ENCODE data around the gene CTTNBP2.

The CTTNBP2 gene

GRCh38 chr7:117739085-117739484 is 134.2 kb downstream of the CTTNBP2 start:
- Histone ChIP-seq H3K27me3 (ENCODE audit: insufficient read depth, low read length) (no peaks in the 10 kb centered on the region), H3K9me3 (ENCODE audit: insufficient read depth, low read depth, low read length) (no peaks in the 10 kb centered on the region), H3K9ac (ENCODE audit: low read depth, low read length) (no peak overlapping the region), H3K4me1 (ENCODE audit: insufficient read depth, low read length) (no peaks in the 10 kb centered on the region), H3K27ac (ENCODE audit: low read depth, low read length) (no peak overlapping the region), H3K4me3 (ENCODE audit: low read length) (no peak overlapping the region), H3K36me3 (ENCODE audit: insufficient read depth, low read length) (peaks cover 35% of the 10 kb centered on the region)
- WGBS: 89% methylated on average over 2 of the region's 4 CpGs

- Histone ChIP-seq H3K4me3 (ENCODE audit: low read length) (no peak overlapping the region), H3K27ac (ENCODE audit: low read depth, low read length) (no peak overlapping the region), H3K9ac (ENCODE audit: low read depth, low read length) (no peak overlapping the region), H3K4me1 (ENCODE audit: insufficient read depth, low read length) (no peaks in the 10 kb centered on the region), H3K36me3 (ENCODE audit: insufficient read depth, low read length) (peaks cover 43% of the 10 kb centered on the region), H3K9me3 (ENCODE audit: insufficient read depth, low read depth, low read length) (no peaks in the 10 kb centered on the region), H3K27me3 (ENCODE audit: insufficient read depth, low read length) (no peaks in the 10 kb centered on the region)
- 94% methylated on average over 9 of the region's 9 CpGs for WGBS
Measured at GRCh38 chr7:117737926-117738325, 135.3 kb downstream of the CTTNBP2 start.

GRCh38 chr7:117731455-117731854 is 141.8 kb downstream of the CTTNBP2 start:
- Histone ChIP-seq H3K4me3 (ENCODE audit: low read length) (no peak overlapping the region), H3K36me3 (ENCODE audit: insufficient read depth, low read length) (peaks cover 34% of the 10 kb centered on the region), H3K27me3 (ENCODE audit: insufficient read depth, low read length) (no peaks in the 10 kb centered on the region), H3K27ac (ENCODE audit: low read depth, low read length) (no peak overlapping the region), H3K4me1 (ENCODE audit: insufficient read depth, low read length) (no peaks in the 10 kb centered on the region; the same call in 1 of the 2 replicates), H3K9ac (ENCODE audit: low read depth, low read length) (no peak overlapping the region), H3K9me3 (ENCODE audit: insufficient read depth, low read depth, low read length) (no peaks in the 10 kb centered on the region)
- WGBS: 87% methylated on average over 6 of the region's 6 CpGs

DNA sequence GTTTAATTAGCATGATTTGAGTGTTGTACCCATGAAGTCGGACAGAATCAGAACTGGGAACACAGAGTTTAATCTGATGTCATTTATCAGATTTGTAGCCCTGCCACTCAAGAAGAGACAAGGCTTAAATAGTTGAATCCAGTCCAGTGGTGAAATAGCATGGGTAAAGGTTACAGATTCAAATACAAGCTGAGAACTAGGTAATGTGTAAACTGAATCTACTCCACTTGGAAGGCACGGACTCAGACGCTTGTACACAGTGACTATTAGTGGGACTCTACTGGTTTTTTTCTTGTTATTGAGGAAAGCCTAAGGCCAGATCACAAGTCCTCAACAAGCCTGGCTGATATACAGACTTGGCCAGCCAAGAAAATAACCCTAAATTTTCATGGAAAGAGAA is 142.9 kb downstream of the CTTNBP2 start:
- Histone ChIP-seq H3K36me3 (ENCODE audit: insufficient read depth, low read length) (peaks cover 34% of the 10 kb centered on the region), H3K27me3 (ENCODE audit: insufficient read depth, low read length) (no peaks in the 10 kb centered on the region)
- WGBS: 95% methylated on average over 3 of the region's 3 CpGs

GRCh38 chr7:117728890-117729624 is 144.2 kb downstream of the CTTNBP2 start:
- H3K27ac ChIP-seq (ENCODE audit: low read depth, low read length): no peak overlapping the region
- H3K9ac ChIP-seq (ENCODE audit: low read depth, low read length): no peak overlapping the region
- H3K27me3 ChIP-seq (ENCODE audit: insufficient read depth, low read length): no peaks in the 10 kb centered on the region
- 91% methylated on average over 6 of the region's 7 CpGs for WGBS
- H3K4me1 ChIP-seq (ENCODE audit: insufficient read depth, low read length): no peaks in the 10 kb centered on the region; the same call in 1 of the 2 replicates
- peaks cover 32% of the 10 kb centered on the region for H3K36me3 ChIP-seq (ENCODE audit: insufficient read depth, low read length)
- H3K9me3 ChIP-seq (ENCODE audit: insufficient read depth, low read depth, low read length): no peaks in the 10 kb centered on the region
- no peak overlapping the region for H3K4me3 ChIP-seq (ENCODE audit: low read length)

More for the DNA sequence above, 142.9 kb downstream of the CTTNBP2 start:
- Histone ChIP-seq H3K9me3 (ENCODE audit: insufficient read depth, low read depth, low read length) (no peaks in the 10 kb centered on the region), H3K4me1 (ENCODE audit: insufficient read depth, low read length) (no peaks in the 10 kb centered on the region; the same call in 1 of the 2 replicates), H3K27ac (ENCODE audit: low read depth, low read length) (no peak overlapping the region), H3K4me3 (ENCODE audit: low read length) (no peak overlapping the region), H3K9ac (ENCODE audit: low read depth, low read length) (no peak overlapping the region)

GRCh38 chr7:117724898-117725297 is 148.3 kb downstream of the CTTNBP2 start:
- Histone ChIP-seq H3K27me3 (ENCODE audit: insufficient read depth, low read length) (no peaks in the 10 kb centered on the region), H3K9me3 (ENCODE audit: insufficient read depth, low read depth, low read length) (no peaks in the 10 kb centered on the region), H3K4me3 (ENCODE audit: low read length) (no peak overlapping the region), H3K9ac (ENCODE audit: low read depth, low read length) (no peak overlapping the region), H3K36me3 (ENCODE audit: insufficient read depth, low read length) (peaks cover 27% of the 10 kb centered on the region), H3K27ac (ENCODE audit: low read depth, low read length) (no peak overlapping the region), H3K4me1 (ENCODE audit: insufficient read depth, low read length) (no peaks in the 10 kb centered on the region; the same call in 1 of the 2 replicates)
- 94% methylated on average over 3 of the region's 3 CpGs for WGBS

GRCh38 chr7:117719377-117719776 is 153.9 kb downstream of the CTTNBP2 start:
- 87% methylated on average over 3 of the region's 3 CpGs for whole genome bisulfite sequencing
- Histone ChIP-seq H3K9me3 (ENCODE audit: insufficient read depth, low read depth, low read length) (no peaks in the 10 kb centered on the region), H3K36me3 (ENCODE audit: insufficient read depth, low read length) (peaks cover 38% of the 10 kb centered on the region), H3K27me3 (ENCODE audit: insufficient read depth, low read length) (no peaks in the 10 kb centered on the region), H3K9ac (ENCODE audit: low read depth, low read length) (no peak overlapping the region), H3K27ac (ENCODE audit: low read depth, low read length) (no peak overlapping the region), H3K4me3 (ENCODE audit: low read length) (no peak overlapping the region), H3K4me1 (ENCODE audit: insufficient read depth, low read length) (peaks cover 3% of the 10 kb centered on the region; the same call in 1 of the 2 replicates)

DNA sequence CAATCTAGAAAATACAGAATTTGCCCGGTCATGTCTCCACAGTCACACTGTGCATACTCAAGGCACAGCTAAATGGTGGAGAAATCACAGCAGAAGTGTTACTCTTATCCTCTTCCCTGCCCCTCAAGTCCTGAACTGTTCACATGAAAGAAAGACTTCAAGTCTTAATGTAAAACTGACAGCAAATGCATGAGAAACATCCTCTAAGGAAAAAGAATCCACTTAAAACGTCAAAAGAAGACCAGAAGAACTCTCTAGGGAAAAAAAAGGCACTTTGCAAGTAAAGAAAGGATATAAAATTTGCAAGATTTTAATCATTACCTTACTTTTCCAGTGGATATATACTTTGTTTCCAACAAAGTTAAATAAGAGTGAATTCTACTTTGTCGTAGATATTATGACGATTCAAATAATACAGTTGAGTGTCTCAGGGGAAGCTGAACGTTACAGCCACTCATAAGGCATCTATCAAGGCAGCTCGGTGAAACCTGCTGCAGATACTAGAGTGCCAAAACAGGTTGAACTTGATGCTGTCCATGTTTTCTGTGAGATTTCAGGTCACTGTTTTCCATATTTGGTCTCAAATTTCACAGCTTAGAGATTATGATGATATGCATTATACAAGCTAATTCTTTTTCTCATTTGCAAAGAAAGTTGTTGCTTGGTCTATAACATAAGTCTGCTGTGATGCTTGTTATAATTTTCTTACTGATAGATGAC is 155.0 kb downstream of the CTTNBP2 start:
- Histone ChIP-seq H3K36me3 (ENCODE audit: insufficient read depth, low read length) (peaks cover 28% of the 10 kb centered on the region), H3K27ac (ENCODE audit: low read depth, low read length) (no peak overlapping the region), H3K27me3 (ENCODE audit: insufficient read depth, low read length) (no peaks in the 10 kb centered on the region), H3K9me3 (ENCODE audit: insufficient read depth, low read depth, low read length) (no peaks in the 10 kb centered on the region), H3K9ac (ENCODE audit: low read depth, low read length) (no peak overlapping the region), H3K4me3 (ENCODE audit: low read length) (no peak overlapping the region), H3K4me1 (ENCODE audit: insufficient read depth, low read length) (peaks cover 3% of the 10 kb centered on the region; the same call in 1 of the 2 replicates)
- WGBS: 98% methylated on average over 5 of the region's 6 CpGs

DNA sequence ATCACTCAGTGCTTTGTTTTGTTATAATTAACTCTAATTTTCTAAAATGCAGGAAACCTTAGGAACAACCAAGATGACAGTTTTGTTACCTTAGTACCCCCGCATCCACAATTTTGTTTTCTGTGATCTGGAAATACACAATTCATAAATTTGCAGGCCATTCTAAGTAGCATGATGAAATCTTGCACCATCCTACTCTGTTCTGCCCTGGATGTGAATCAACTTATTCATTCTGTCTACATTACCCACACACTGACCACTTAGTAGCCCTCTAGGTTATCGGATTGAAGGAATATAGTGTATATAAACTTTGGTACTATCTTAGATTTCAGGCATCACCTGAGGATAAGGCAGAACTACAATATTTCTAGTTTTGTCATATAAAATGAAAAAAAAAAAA is 155.9 kb downstream of the CTTNBP2 start:
- H3K9me3 ChIP-seq (ENCODE audit: insufficient read depth, low read depth, low read length): no peaks in the 10 kb centered on the region
- WGBS: 100% methylated on average over 1 of the region's 2 CpGs
- H3K36me3 ChIP-seq (ENCODE audit: insufficient read depth, low read length): peaks cover 28% of the 10 kb centered on the region
- no peak overlapping the region for H3K9ac ChIP-seq (ENCODE audit: low read depth, low read length)
- H3K27me3 ChIP-seq (ENCODE audit: insufficient read depth, low read length): no peaks in the 10 kb centered on the region
- no peak overlapping the region for H3K27ac ChIP-seq (ENCODE audit: low read depth, low read length)
- H3K4me1 ChIP-seq (ENCODE audit: insufficient read depth, low read length): peaks cover 3% of the 10 kb centered on the region; the same call in 1 of the 2 replicates
- H3K4me3 ChIP-seq (ENCODE audit: low read length): no peak overlapping the region

GRCh38 chr7:117716707-117717299 is 156.4 kb downstream of the CTTNBP2 start:
- no peak overlapping the region for H3K9ac ChIP-seq (ENCODE audit: low read depth, low read length)
- no peaks in the 10 kb centered on the region for H3K27me3 ChIP-seq (ENCODE audit: insufficient read depth, low read length)
- no peak overlapping the region for H3K4me3 ChIP-seq (ENCODE audit: low read length)
- 95% methylated on average over 4 of the region's 5 CpGs for WGBS
- no peaks in the 10 kb centered on the region for H3K9me3 ChIP-seq (ENCODE audit: insufficient read depth, low read depth, low read length)
- H3K27ac ChIP-seq (ENCODE audit: low read depth, low read length): no peak overlapping the region
- peaks cover 28% of the 10 kb centered on the region for H3K36me3 ChIP-seq (ENCODE audit: insufficient read depth, low read length)
- H3K4me1 ChIP-seq (ENCODE audit: insufficient read depth, low read length): peaks cover 3% of the 10 kb centered on the region; the same call in 1 of the 2 replicates

Measured in HUES64 (cell line).